ENCODE results near the gene CCBE1. TPM values are rescaled to one million over a fixed set of nuclear protein-coding genes. Genes with fewer than 3 reads are reported as not detected.

CCBE1 gene
- total RNA-seq, 1 donor from 2014 or later, result 4.1 TPM

- Mint-ChIP-seq H3K4me3 (ENCODE audit: unreplicated experiment) (no peak overlapping the region), H3K27me3 (ENCODE audit: low read depth, unreplicated experiment) (peaks cover 15% of the 10 kb centered on the region), H3K4me1 (ENCODE audit: low read depth, unreplicated experiment) (peaks cover 3% of the 10 kb centered on the region), H3K9me3 (ENCODE audit: unreplicated experiment) (no peaks in the 10 kb centered on the region), H3K36me3 (ENCODE audit: low read depth, unreplicated experiment) (no peaks in the 10 kb centered on the region), H3K27ac (ENCODE audit: unreplicated experiment) (no peak overlapping the region)
- H3K4me1 ChIP-seq (ENCODE audit: insufficient read depth, low read length), result peaks cover 7% of the 10 kb centered on the region
- H2AFZ ChIP-seq (ENCODE audit: low read depth, low read length), result no peak overlapping the region
- no peaks in the 10 kb centered on the region for H3K27me3 ChIP-seq (ENCODE audit: insufficient read depth, low read length)
- TF ChIP-seq EZH2 (IDR thresholded peaks at IDR 0.05; ENCODE audit: insufficient read depth, low read length), result no peak
- no peaks in the 10 kb centered on the region for H3K36me3 ChIP-seq (ENCODE audit: insufficient read depth, low read length)
- FAIRE-seq (no peak), DNase-seq (ENCODE audit: low read depth) (peak; percentile 64)
- H3K4me3 ChIP-seq (ENCODE audit: insufficient read depth, low read depth, low read length), result no peak overlapping the region
- peaks cover 4% of the 10 kb centered on the region for H4K20me1 ChIP-seq (ENCODE audit: insufficient read depth, low read length)
- no peak overlapping the region for H3K9ac ChIP-seq (ENCODE audit: low read length)
- no peaks in the 10 kb centered on the region for H3K79me2 ChIP-seq (ENCODE audit: insufficient read depth, low read length)
- no peak overlapping the region for H3K27ac ChIP-seq (ENCODE audit: low read depth, low read length)
- H3K4me2 ChIP-seq (ENCODE audit: low read length), result peak overlapping the region; percentile 40
- no peaks in the 10 kb centered on the region for H3K9me3 ChIP-seq (ENCODE audit: insufficient read depth, low read depth, low read length)
Measured at GRCh38 chr18:59606193-59607077, 90.8 kb downstream of the CCBE1 start.

GRCh38 chr18:59605633-59606192, 91.5 kb downstream of the CCBE1 start:
- TF ChIP-seq EZH2 (IDR thresholded peaks at IDR 0.05; ENCODE audit: insufficient read depth, low read length) (no peak), CTCF (IDR thresholded peaks at IDR 0.05; ENCODE audit: insufficient read depth, low read depth, low read length) (no peak)
- no peaks in the 10 kb centered on the region for H4K20me1 ChIP-seq (ENCODE audit: insufficient read depth, low read length)
- peak; percentile 32 for DNase-seq (ENCODE audit: low read depth)
- H3K79me2 ChIP-seq (ENCODE audit: insufficient read depth, low read length), result no peaks in the 10 kb centered on the region
- H3K9me3 ChIP-seq (ENCODE audit: insufficient read depth, low read depth, low read length), result no peaks in the 10 kb centered on the region
- Mint-ChIP-seq H3K4me1 (ENCODE audit: low read depth, unreplicated experiment) (peaks cover 3% of the 10 kb centered on the region), H3K27me3 (ENCODE audit: low read depth, unreplicated experiment) (peaks cover 15% of the 10 kb centered on the region), H3K27ac (ENCODE audit: unreplicated experiment) (no peak overlapping the region), H3K4me3 (ENCODE audit: unreplicated experiment) (no peak overlapping the region), H3K9me3 (ENCODE audit: unreplicated experiment) (no peaks in the 10 kb centered on the region), H3K36me3 (ENCODE audit: low read depth, unreplicated experiment) (no peaks in the 10 kb centered on the region)
- H3K27ac ChIP-seq (ENCODE audit: low read depth, low read length), result no peak overlapping the region
- no peaks in the 10 kb centered on the region for H3K36me3 ChIP-seq (ENCODE audit: insufficient read depth, low read length)
- FAIRE-seq, result no peak
- no peak overlapping the region for H3K9ac ChIP-seq (ENCODE audit: low read length)
- H3K27me3 ChIP-seq (ENCODE audit: insufficient read depth, low read length), result no peaks in the 10 kb centered on the region
- H3K4me3 ChIP-seq (ENCODE audit: insufficient read depth, low read depth, low read length), result no peak overlapping the region
- peaks cover 7% of the 10 kb centered on the region for H3K4me1 ChIP-seq (ENCODE audit: insufficient read depth, low read length)
- H3K4me2 ChIP-seq (ENCODE audit: low read length), result peak overlapping the region; percentile 40
- H2AFZ ChIP-seq (ENCODE audit: low read depth, low read length), result no peak overlapping the region

- Mint-ChIP-seq H3K36me3 (ENCODE audit: low read depth, unreplicated experiment) (no peaks in the 10 kb centered on the region), H3K27me3 (ENCODE audit: low read depth, unreplicated experiment) (peaks cover 15% of the 10 kb centered on the region), H3K27ac (ENCODE audit: unreplicated experiment) (no peak overlapping the region), H3K4me3 (ENCODE audit: unreplicated experiment) (no peak overlapping the region), H3K9me3 (ENCODE audit: unreplicated experiment) (no peaks in the 10 kb centered on the region), H3K4me1 (ENCODE audit: low read depth, unreplicated experiment) (peaks cover 3% of the 10 kb centered on the region)
- Histone ChIP-seq H3K9me3 (ENCODE audit: insufficient read depth, low read depth, low read length) (no peaks in the 10 kb centered on the region), H3K27ac (ENCODE audit: low read depth, low read length) (no peak overlapping the region), H3K4me2 (ENCODE audit: low read length) (no peak overlapping the region), H4K20me1 (ENCODE audit: insufficient read depth, low read length) (no peaks in the 10 kb centered on the region), H2AFZ (ENCODE audit: low read depth, low read length) (no peak overlapping the region), H3K27me3 (ENCODE audit: insufficient read depth, low read length) (no peaks in the 10 kb centered on the region), H3K9ac (ENCODE audit: low read length) (no peak overlapping the region), H3K36me3 (ENCODE audit: insufficient read depth, low read length) (no peaks in the 10 kb centered on the region), H3K79me2 (ENCODE audit: insufficient read depth, low read length) (no peaks in the 10 kb centered on the region), H3K4me3 (ENCODE audit: insufficient read depth, low read depth, low read length) (no peak overlapping the region), H3K4me1 (ENCODE audit: insufficient read depth, low read length) (peaks cover 7% of the 10 kb centered on the region)
- TF ChIP-seq CTCF (IDR thresholded peaks at IDR 0.05; ENCODE audit: insufficient read depth, low read depth, low read length) (no peak), EZH2 (IDR thresholded peaks at IDR 0.05; ENCODE audit: insufficient read depth, low read length) (no peak)
- FAIRE-seq, result no peak
- no peak for DNase-seq (ENCODE audit: low read depth)
Measured at GRCh38 chr18:59604877-59605276, 92.3 kb downstream of the CCBE1 start.
